ENCODE results near the gene SPATA20.

The SPATA20 gene

DNA sequence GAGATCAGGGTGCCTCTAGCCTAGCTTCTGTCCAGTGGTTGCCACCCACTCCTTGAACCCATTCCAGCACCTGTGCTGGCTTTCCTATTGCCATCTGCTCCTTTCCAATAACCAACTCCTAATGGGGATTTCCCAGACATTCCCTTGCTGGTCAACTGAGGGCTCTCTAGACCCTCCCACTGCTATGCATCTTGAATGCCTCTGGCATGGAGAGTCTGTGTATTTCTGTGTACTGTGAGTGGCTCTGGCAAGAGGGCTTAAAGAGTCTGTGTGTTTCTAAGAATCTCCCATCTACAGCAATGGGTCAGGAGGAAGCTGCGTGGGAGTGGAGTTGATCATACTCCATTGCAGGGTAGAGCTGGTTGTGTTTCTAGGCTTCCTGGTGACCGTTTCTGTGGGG, 25.5 kb upstream of the SPATA20 start:
- Histone ChIP-seq H3K79me2 (ENCODE audit: insufficient read depth, low read length) (no peaks in the 10 kb centered on the region), H3K9me3 (ENCODE audit: insufficient read depth, low read length, severe bottlenecking) (no peaks in the 10 kb centered on the region), H3K4me3 (ENCODE audit: low read depth in 1 of 2, low read length in 2 of 2) (no peak overlapping the region), H3K27me3 (ENCODE audit: insufficient read depth, low read length, poor library complexity) (peaks cover 5% of the 10 kb centered on the region), H3K36me3 (ENCODE audit: insufficient read depth, low read length) (no peaks in the 10 kb centered on the region), H3K27ac (ENCODE audit: low read length) (no peak overlapping the region), H4K20me1 (ENCODE audit: insufficient read depth, low read length) (no peaks in the 10 kb centered on the region), H3K9ac (ENCODE audit: low read depth, low read length) (no peak overlapping the region), H2AFZ (ENCODE audit: low read depth, low read length) (no peak overlapping the region), H3K4me1 (ENCODE audit: insufficient read depth, low read length) (no peaks in the 10 kb centered on the region), H3K4me2 (ENCODE audit: insufficient read depth, low read length) (no peak overlapping the region)
- DNase-seq (no peak), ATAC-seq (ENCODE audit: insufficient read depth, low read depth) (no peak)
- TF ChIP-seq, protein P1, sequence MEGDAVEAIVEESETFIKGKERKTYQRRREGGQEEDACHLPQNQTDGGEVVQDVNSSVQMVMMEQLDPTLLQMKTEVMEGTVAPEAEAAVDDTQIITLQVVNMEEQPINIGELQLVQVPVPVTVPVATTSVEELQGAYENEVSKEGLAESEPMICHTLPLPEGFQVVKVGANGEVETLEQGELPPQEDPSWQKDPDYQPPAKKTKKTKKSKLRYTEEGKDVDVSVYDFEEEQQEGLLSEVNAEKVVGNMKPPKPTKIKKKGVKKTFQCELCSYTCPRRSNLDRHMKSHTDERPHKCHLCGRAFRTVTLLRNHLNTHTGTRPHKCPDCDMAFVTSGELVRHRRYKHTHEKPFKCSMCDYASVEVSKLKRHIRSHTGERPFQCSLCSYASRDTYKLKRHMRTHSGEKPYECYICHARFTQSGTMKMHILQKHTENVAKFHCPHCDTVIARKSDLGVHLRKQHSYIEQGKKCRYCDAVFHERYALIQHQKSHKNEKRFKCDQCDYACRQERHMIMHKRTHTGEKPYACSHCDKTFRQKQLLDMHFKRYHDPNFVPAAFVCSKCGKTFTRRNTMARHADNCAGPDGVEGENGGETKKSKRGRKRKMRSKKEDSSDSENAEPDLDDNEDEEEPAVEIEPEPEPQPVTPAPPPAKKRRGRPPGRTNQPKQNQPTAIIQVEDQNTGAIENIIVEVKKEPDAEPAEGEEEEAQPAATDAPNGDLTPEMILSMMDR (IDR thresholded peaks at IDR 0.05; ENCODE audit: borderline replicate concordance, extremely low read depth, low read length, poor library complexity, severe bottlenecking) = no peak

DNA sequence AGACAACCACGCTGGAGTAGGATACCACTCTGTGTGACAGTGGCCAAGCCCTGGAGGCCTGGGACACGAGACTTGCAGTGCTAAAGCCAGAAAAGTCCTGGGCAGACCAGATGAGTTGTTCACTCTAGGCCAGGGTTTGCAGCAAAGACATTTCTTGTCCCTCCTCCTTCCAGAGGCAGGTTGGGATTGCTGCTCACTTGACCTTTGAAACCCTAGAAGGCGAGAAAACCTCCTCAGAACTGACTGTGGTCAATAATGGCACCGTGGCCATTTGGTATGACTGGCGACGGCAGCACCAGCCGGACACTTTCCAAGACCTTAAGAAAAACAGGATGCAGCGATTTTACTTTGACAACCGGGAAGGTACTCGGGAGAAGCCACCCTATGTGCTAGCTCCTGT, 24.2 kb upstream of the SPATA20 start:
- Histone ChIP-seq H3K27me3 (ENCODE audit: insufficient read depth, low read length, poor library complexity) (no peaks in the 10 kb centered on the region), H3K4me1 (ENCODE audit: insufficient read depth, low read length) (no peaks in the 10 kb centered on the region), H3K9ac (ENCODE audit: low read depth, low read length) (no peak overlapping the region), H3K79me2 (ENCODE audit: insufficient read depth, low read length) (no peaks in the 10 kb centered on the region), H3K27ac (ENCODE audit: low read length) (no peak overlapping the region), H4K20me1 (ENCODE audit: insufficient read depth, low read length) (no peaks in the 10 kb centered on the region), H3K4me3 (ENCODE audit: low read depth in 1 of 2, low read length in 2 of 2) (no peak overlapping the region), H2AFZ (ENCODE audit: low read depth, low read length) (no peak overlapping the region), H3K9me3 (ENCODE audit: insufficient read depth, low read length, severe bottlenecking) (no peaks in the 10 kb centered on the region), H3K36me3 (ENCODE audit: insufficient read depth, low read length) (no peaks in the 10 kb centered on the region), H3K4me2 (ENCODE audit: insufficient read depth, low read length) (no peak overlapping the region)
- TF ChIP-seq, protein P1 (IDR thresholded peaks at IDR 0.05; ENCODE audit: borderline replicate concordance, extremely low read depth, low read length, poor library complexity, severe bottlenecking) = no peak
- no peak for TF ChIP-seq EZH2 (IDR thresholded peaks at IDR 0.05; ENCODE audit: borderline replicate concordance, low read depth, low read length, severe bottlenecking)
- DNase-seq (no peak), ATAC-seq (ENCODE audit: insufficient read depth, low read depth) (no peak)

DNA sequence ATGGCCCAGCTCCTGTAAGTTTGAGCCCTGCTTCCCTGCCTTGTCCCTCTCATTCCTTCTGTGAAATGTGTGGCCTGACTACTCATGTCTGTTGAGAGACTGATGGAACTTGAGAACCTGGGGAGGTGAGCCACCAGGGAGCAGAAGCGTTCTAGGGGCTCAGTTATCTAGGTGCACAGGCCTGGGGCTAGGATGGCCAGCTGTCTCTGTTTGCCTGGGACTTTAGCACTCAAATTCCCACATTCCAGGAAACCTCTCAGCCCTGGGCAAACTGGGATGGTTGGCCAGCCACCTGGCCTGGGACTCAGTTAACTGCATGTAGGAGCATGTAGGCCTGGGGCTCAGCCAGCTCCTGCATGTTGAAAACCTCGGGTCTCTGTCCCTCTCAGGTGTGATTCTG, 23.8 kb upstream of the SPATA20 start:
- Histone ChIP-seq H3K9me3 (ENCODE audit: insufficient read depth, low read length, severe bottlenecking) (no peaks in the 10 kb centered on the region), H4K20me1 (ENCODE audit: insufficient read depth, low read length) (no peaks in the 10 kb centered on the region), H2AFZ (ENCODE audit: low read depth, low read length) (no peak overlapping the region), H3K27me3 (ENCODE audit: insufficient read depth, low read length, poor library complexity) (no peaks in the 10 kb centered on the region), H3K27ac (ENCODE audit: low read length) (no peak overlapping the region), H3K4me1 (ENCODE audit: insufficient read depth, low read length) (no peaks in the 10 kb centered on the region), H3K79me2 (ENCODE audit: insufficient read depth, low read length) (no peaks in the 10 kb centered on the region), H3K4me3 (ENCODE audit: low read depth in 1 of 2, low read length in 2 of 2) (no peak overlapping the region), H3K9ac (ENCODE audit: low read depth, low read length) (no peak overlapping the region), H3K4me2 (ENCODE audit: insufficient read depth, low read length) (no peak overlapping the region), H3K36me3 (ENCODE audit: insufficient read depth, low read length) (no peaks in the 10 kb centered on the region)
- TF ChIP-seq, protein P1 (IDR thresholded peaks at IDR 0.05; ENCODE audit: borderline replicate concordance, extremely low read depth, low read length, poor library complexity, severe bottlenecking) = no peak
- no peak for TF ChIP-seq EZH2 (IDR thresholded peaks at IDR 0.05; ENCODE audit: borderline replicate concordance, low read depth, low read length, severe bottlenecking)
- DNase-seq (no peak), ATAC-seq (ENCODE audit: insufficient read depth, low read depth) (no peak)

DNA sequence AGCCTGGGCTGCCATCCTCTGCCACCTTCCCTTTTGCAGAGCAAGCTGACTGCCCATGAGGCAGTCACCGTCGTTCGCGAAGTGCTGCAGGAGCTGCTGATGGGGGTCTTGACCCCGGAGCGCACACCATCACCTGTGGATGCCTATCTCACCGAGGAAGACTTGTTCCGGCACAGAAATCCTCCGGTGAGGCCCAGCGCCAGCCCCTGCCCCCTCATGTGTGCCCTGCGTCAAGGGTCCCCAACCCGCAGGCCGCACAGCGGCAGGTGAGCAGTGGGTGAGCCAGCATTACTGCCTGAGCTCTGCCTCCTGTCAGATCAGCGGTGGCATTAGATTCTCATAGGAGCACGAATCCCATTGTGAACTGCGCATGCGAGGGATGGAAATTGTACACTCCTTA, 22.1 kb upstream of the SPATA20 start:
- Histone ChIP-seq H4K20me1 (ENCODE audit: insufficient read depth, low read length) (no peaks in the 10 kb centered on the region), H3K4me1 (ENCODE audit: insufficient read depth, low read length) (no peaks in the 10 kb centered on the region), H3K4me3 (ENCODE audit: low read depth in 1 of 2, low read length in 2 of 2) (no peak overlapping the region), H3K27ac (ENCODE audit: low read length) (no peak overlapping the region), H3K9me3 (ENCODE audit: insufficient read depth, low read length, severe bottlenecking) (no peaks in the 10 kb centered on the region), H3K79me2 (ENCODE audit: insufficient read depth, low read length) (no peaks in the 10 kb centered on the region), H2AFZ (ENCODE audit: low read depth, low read length) (no peak overlapping the region), H3K27me3 (ENCODE audit: insufficient read depth, low read length, poor library complexity) (peaks cover 2% of the 10 kb centered on the region), H3K9ac (ENCODE audit: low read depth, low read length) (no peak overlapping the region), H3K4me2 (ENCODE audit: insufficient read depth, low read length) (no peak overlapping the region), H3K36me3 (ENCODE audit: insufficient read depth, low read length) (no peaks in the 10 kb centered on the region)
- ATAC-seq (ENCODE audit: insufficient read depth, low read depth) = no peak
- no peak for DNase-seq
- TF ChIP-seq, protein P1 (IDR thresholded peaks at IDR 0.05; ENCODE audit: borderline replicate concordance, extremely low read depth, low read length, poor library complexity, severe bottlenecking) = no peak
- no peak for TF ChIP-seq EZH2 (IDR thresholded peaks at IDR 0.05; ENCODE audit: borderline replicate concordance, low read depth, low read length, severe bottlenecking)
